Measurements from ENCODE around the gene JAZF1. TPM values are rescaled to one million over a fixed set of nuclear protein-coding genes. Genes with fewer than 3 reads are reported as not detected.

The JAZF1 gene
- total RNA-seq, 1 experiment from 2014 or later = 14.2 TPM

- ChIA-PET POLR2A (interaction anchor here (0.7 to 2.8 kb wide), 3 partner anchors 9 to 11 kb away, joined by 3 to 6 read pairs (median 3); no protein-coding TSS in a partner anchor), CTCF (interaction anchor here (1.1 to 1.2 kb wide), 2 partner anchors 50 to 185 kb away, joined by 3 read pairs; no protein-coding TSS in a partner anchor)
- H3K9me3 Mint-ChIP-seq (ENCODE audit: unreplicated experiment) = no peaks in the 10 kb centered on the region
- DNase-seq (ENCODE audit: unreplicated experiment) = no peak
- no peaks in the 10 kb centered on the region for H3K4me1 Mint-ChIP-seq (ENCODE audit: insufficient read depth, unreplicated experiment)
- no TSS peak for BruUV-seq (replicated peaks)
- H3K27me3 Mint-ChIP-seq (ENCODE audit: insufficient read depth, unreplicated experiment) = no peaks in the 10 kb centered on the region
- intact Hi-C loops (cut with micrococcal nuclease) = no loop called here
- TF ChIP-seq CTCF (IDR thresholded peaks at IDR 0.05; ENCODE audit: unreplicated experiment) = no peak
- H3K4me3 Mint-ChIP-seq (ENCODE audit: unreplicated experiment) = no peak overlapping the region
- no peak overlapping the region for H3K27ac Mint-ChIP-seq (ENCODE audit: low read depth, unreplicated experiment)
- H3K36me3 Mint-ChIP-seq (ENCODE audit: insufficient read depth, unreplicated experiment) = peaks cover 49% of the 10 kb centered on the region
These were observed 345.2 kb downstream of the JAZF1 start for GRCh38 chr7:27835376-27835775.

- Mint-ChIP-seq H3K27ac (ENCODE audit: low read depth, unreplicated experiment) (no peak overlapping the region), H3K36me3 (ENCODE audit: insufficient read depth, unreplicated experiment) (peaks cover 51% of the 10 kb centered on the region), H3K9me3 (ENCODE audit: unreplicated experiment) (no peaks in the 10 kb centered on the region), H3K27me3 (ENCODE audit: insufficient read depth, unreplicated experiment) (no peaks in the 10 kb centered on the region), H3K4me1 (ENCODE audit: insufficient read depth, unreplicated experiment) (no peaks in the 10 kb centered on the region), H3K4me3 (ENCODE audit: unreplicated experiment) (no peak overlapping the region)
- intact Hi-C loops (cut with micrococcal nuclease) = no loop called here
- no TSS peak for BruUV-seq (replicated peaks)
- ChIA-PET POLR2A (interaction anchor here (2.8 kb wide), 1 partner anchor 8 kb away, joined by 6 read pairs; no protein-coding TSS in a partner anchor), CTCF (interaction anchor here (0.7 kb wide), 1 partner anchor 1071 kb away, joined by 5 read pairs; no protein-coding TSS in a partner anchor)
- DNase-seq (ENCODE audit: unreplicated experiment) = no peak
- TF ChIP-seq CTCF (IDR thresholded peaks at IDR 0.05; ENCODE audit: unreplicated experiment) = no peak
These were observed 346.2 kb downstream of the JAZF1 start for GRCh38 chr7:27834179-27834921.

GRCh38 chr7:27826357-27826756, 354.2 kb downstream of the JAZF1 start:
- ChIA-PET CTCF (interaction anchor here (0.7 kb wide), 1 partner anchor 210 kb away, joined by 3 read pairs; no protein-coding TSS in a partner anchor), POLR2A (interaction anchor here (0.6 to 2.5 kb wide), 2 partner anchors 8 to 257 kb away, joined by 3 to 6 read pairs; no protein-coding TSS in a partner anchor)
- no peak for DNase-seq (ENCODE audit: unreplicated experiment)
- intact Hi-C loops (cut with micrococcal nuclease) = no loop called here
- H3K9me3 Mint-ChIP-seq (ENCODE audit: unreplicated experiment) = no peaks in the 10 kb centered on the region
- H3K4me1 Mint-ChIP-seq (ENCODE audit: insufficient read depth, unreplicated experiment) = no peaks in the 10 kb centered on the region
- peaks cover 49% of the 10 kb centered on the region for H3K36me3 Mint-ChIP-seq (ENCODE audit: insufficient read depth, unreplicated experiment)
- no peaks in the 10 kb centered on the region for H3K27me3 Mint-ChIP-seq (ENCODE audit: insufficient read depth, unreplicated experiment)
- no peak overlapping the region for H3K27ac Mint-ChIP-seq (ENCODE audit: low read depth, unreplicated experiment)
- H3K4me3 Mint-ChIP-seq (ENCODE audit: unreplicated experiment) = no peak overlapping the region
- no peak for TF ChIP-seq CTCF (IDR thresholded peaks at IDR 0.05; ENCODE audit: unreplicated experiment)
- no TSS peak for BruUV-seq (replicated peaks)

- intact Hi-C loops (cut with micrococcal nuclease) = no loop called here
- CTCF ChIA-PET = no interaction called here
- Mint-ChIP-seq H3K36me3 (ENCODE audit: insufficient read depth, unreplicated experiment) (peaks cover 49% of the 10 kb centered on the region), H3K4me1 (ENCODE audit: insufficient read depth, unreplicated experiment) (no peaks in the 10 kb centered on the region), H3K27me3 (ENCODE audit: insufficient read depth, unreplicated experiment) (no peaks in the 10 kb centered on the region), H3K27ac (ENCODE audit: low read depth, unreplicated experiment) (no peak overlapping the region), H3K9me3 (ENCODE audit: unreplicated experiment) (no peaks in the 10 kb centered on the region), H3K4me3 (ENCODE audit: unreplicated experiment) (no peak overlapping the region)
- no peak for DNase-seq (ENCODE audit: unreplicated experiment)
- BruUV-seq (replicated peaks) = no TSS peak
- POLR2A ChIA-PET = interaction anchor here (0.6 to 2.5 kb wide), 2 partner anchors 9 to 258 kb away, joined by 3 to 6 read pairs; no protein-coding TSS in a partner anchor
- no peak for TF ChIP-seq CTCF (IDR thresholded peaks at IDR 0.05; ENCODE audit: unreplicated experiment)
These were observed 354.7 kb downstream of the JAZF1 start for GRCh38 chr7:27825891-27826290.

Data from MCF 10A (cell line).